ENCODE data around the gene TOX3.

GRCh38 chr16:52537516-52537915 is 9.4 kb downstream of the TOX3 start:
- no peak for TF ChIP-seq TFCP2L1 (CRISPR knock-in tag; IDR thresholded peaks at IDR 0.05)
- no peak for TF ChIP-seq CHD2 (IDR thresholded peaks at IDR 0.05; ENCODE audit: low read length, partially characterized antibody)
- no peak for TF ChIP-seq POLR2A (IDR thresholded peaks at IDR 0.05; ENCODE audit: low read length)
- no peak for TF ChIP-seq BHLHE40 (IDR thresholded peaks at IDR 0.05; ENCODE audit: low read depth, low read length)
- TF ChIP-seq CTCF (IDR thresholded peaks at IDR 0.05) = no peak
- TF ChIP-seq MAZ (IDR thresholded peaks at IDR 0.05; ENCODE audit: borderline replicate concordance, low read depth, low read length) = no peak
- no peak for TF ChIP-seq MAX (IDR thresholded peaks at IDR 0.05)
- TF ChIP-seq MAFK (IDR thresholded peaks at IDR 0.05; ENCODE audit: partially characterized antibody) = no peak
- no peak for TF ChIP-seq USF2 (IDR thresholded peaks at IDR 0.05)
- TF ChIP-seq REST (IDR thresholded peaks at IDR 0.05) = no peak
- TF ChIP-seq PHF8 (IDR thresholded peaks at IDR 0.05; ENCODE audit: borderline replicate concordance, low read depth) = no peak
